ENCODE data around the gene CIRBP. TPM values are rescaled to one million over a fixed set of nuclear protein-coding genes. Genes with fewer than 3 reads are reported as not detected.

Gene CIRBP
- total RNA-seq, 1 experiment from 2014 or later: 263 TPM

DNA sequence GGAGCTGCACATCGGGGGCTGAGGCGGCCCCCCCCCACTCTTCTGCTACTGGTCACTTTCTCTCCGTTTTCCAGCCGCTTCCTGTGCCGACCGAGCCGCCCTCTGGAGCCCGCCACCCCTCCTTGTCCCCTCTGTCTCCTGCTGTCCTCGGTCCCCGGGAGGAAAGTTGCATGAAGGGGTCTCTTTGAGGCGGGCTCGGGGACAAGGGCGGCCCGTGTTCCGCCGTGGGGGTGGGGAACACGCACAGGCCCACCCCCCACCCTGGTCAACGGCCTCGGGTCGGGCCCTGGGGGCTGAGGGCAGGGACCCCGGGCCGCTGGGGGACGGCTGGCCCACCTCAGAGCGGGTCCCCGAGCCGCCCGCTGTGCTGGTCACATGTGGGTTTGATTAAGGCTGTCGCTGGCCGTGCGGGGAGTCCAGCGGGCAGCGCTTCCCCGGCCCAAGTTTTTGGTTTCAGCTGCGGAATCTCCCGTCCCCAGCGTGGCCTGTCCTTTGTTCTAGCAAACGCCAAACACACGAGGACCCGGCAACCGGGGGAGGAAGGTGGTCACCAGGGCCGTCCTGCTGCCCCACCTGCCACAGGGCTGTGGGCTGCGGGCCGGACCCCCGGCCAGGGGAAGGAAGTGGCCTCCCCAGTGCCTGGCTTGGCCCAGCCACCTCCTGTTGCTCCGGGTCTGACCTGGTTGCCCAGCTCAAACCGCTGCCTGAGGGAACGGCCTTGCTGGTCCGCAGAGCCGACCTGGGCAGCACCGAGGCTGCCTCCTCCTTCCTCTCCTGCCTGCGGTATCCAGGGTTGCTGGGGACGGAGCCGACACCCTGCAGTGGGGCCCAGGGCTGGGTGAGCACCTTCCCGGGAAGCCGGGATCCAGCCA, 18.5 kb downstream of the CIRBP start:
- Histone ChIP-seq H2BK20ac (ENCODE audit: low read depth, low read length, poor library complexity, severe bottlenecking) (no peak overlapping the region), H2BK12ac (ENCODE audit: insufficient read length, low read depth, low read length) (no peak overlapping the region), H3K27ac (ENCODE audit: insufficient read length, low read depth, low read length) (no peak overlapping the region), H4K8ac (replicated peaks; ENCODE audit: insufficient read length, low read depth, low read length) (no peak overlapping the region), H2BK5ac (ENCODE audit: insufficient read length, low read length) (no peak overlapping the region), H3K9me3 (ENCODE audit: control insufficient read depth, low read depth, low read length) (no peaks in the 10 kb centered on the region), H4K20me1 (ENCODE audit: control insufficient read depth, insufficient read depth, insufficient read length) (no peaks in the 10 kb centered on the region), H3K79me2 (ENCODE audit: insufficient read depth, low read length) (peaks cover 2% of the 10 kb centered on the region; the same call in 1 of the 2 replicates), H3K18ac (ENCODE audit: insufficient read length, low read depth, low read length) (no peak overlapping the region), H3K79me1 (ENCODE audit: insufficient read depth, low read depth, low read length, poor library complexity, severe bottlenecking) (no peaks in the 10 kb centered on the region), H3K9ac (ENCODE audit: extremely low read depth, insufficient read length, low read length) (no peak overlapping the region), H3K23ac (ENCODE audit: insufficient read length, low read depth, low read length) (no peak overlapping the region), H2AK5ac (ENCODE audit: insufficient read length, low read length) (no peak overlapping the region), H3K56ac (ENCODE audit: insufficient read length, low read depth, low read length) (no peak overlapping the region), H3K23me2 (ENCODE audit: insufficient read length, low read depth, low read length, poor library complexity, severe bottlenecking) (peaks cover 4% of the 10 kb centered on the region), H3K4me1 (ENCODE audit: insufficient read depth, low read length) (no peaks in the 10 kb centered on the region), H4K91ac (ENCODE audit: insufficient read length, low read depth, low read length) (no peak overlapping the region), H3K14ac (ENCODE audit: insufficient read depth, low read length) (no peak overlapping the region; the same call in 1 of the 2 replicates), H2BK15ac (ENCODE audit: low read depth, low read length) (no peak overlapping the region), H2BK120ac (ENCODE audit: low read depth, low read length, poor library complexity, severe bottlenecking) (no peak overlapping the region), H2AFZ (ENCODE audit: low read length) (no peak overlapping the region), H3K4ac (ENCODE audit: low read depth, low read length) (no peak overlapping the region), H4K5ac (ENCODE audit: insufficient read length, low read depth, low read length) (no peak overlapping the region), H3K4me2 (ENCODE audit: insufficient read depth, insufficient read length, low read length) (no peak overlapping the region), H3T11ph (ENCODE audit: low read length) (no peak overlapping the region), H3K27me3 (ENCODE audit: insufficient read depth, low read length) (no peaks in the 10 kb centered on the region)
- no peak for DNase-seq
- Mint-ChIP-seq H3K4me3 (peak overlapping the region; percentile 67 to 71; a peak in 4 of 5 replicates), H3K9me3 (no peaks in the 10 kb centered on the region), H3K4me1 (peaks cover 7 to 23% of the 10 kb centered on the region in 2 experiments), H3K27ac (no peak overlapping the region), H3K27me3 (ENCODE audit: low read depth) (peaks cover 15% of the 10 kb centered on the region), H3K36me3 (ENCODE audit: insufficient read depth in 1 of 3, low read depth in 3 of 3) (no peaks in the 10 kb centered on the region)
- WGBS (ENCODE audit: extremely low coverage, insufficient read length, low lambda C conversion rate): no CpG with 5 or more reads among the region's 55 CpGs
- TF ChIP-seq, protein P1, sequence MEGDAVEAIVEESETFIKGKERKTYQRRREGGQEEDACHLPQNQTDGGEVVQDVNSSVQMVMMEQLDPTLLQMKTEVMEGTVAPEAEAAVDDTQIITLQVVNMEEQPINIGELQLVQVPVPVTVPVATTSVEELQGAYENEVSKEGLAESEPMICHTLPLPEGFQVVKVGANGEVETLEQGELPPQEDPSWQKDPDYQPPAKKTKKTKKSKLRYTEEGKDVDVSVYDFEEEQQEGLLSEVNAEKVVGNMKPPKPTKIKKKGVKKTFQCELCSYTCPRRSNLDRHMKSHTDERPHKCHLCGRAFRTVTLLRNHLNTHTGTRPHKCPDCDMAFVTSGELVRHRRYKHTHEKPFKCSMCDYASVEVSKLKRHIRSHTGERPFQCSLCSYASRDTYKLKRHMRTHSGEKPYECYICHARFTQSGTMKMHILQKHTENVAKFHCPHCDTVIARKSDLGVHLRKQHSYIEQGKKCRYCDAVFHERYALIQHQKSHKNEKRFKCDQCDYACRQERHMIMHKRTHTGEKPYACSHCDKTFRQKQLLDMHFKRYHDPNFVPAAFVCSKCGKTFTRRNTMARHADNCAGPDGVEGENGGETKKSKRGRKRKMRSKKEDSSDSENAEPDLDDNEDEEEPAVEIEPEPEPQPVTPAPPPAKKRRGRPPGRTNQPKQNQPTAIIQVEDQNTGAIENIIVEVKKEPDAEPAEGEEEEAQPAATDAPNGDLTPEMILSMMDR (conservative IDR thresholded peaks at IDR 0.05): no peak
